ENCODE data around the gene TNFAIP8L1. TPM values are rescaled to one million over a fixed set of nuclear protein-coding genes. Genes with fewer than 3 reads are reported as not detected.
A peak's percentile ranks its signal among the peaks of the same experiment; 100 is the strongest.

Gene TNFAIP8L1
- total RNA-seq, 2 donors from 2014 or later = 4.0 to 6.2 TPM

DNA sequence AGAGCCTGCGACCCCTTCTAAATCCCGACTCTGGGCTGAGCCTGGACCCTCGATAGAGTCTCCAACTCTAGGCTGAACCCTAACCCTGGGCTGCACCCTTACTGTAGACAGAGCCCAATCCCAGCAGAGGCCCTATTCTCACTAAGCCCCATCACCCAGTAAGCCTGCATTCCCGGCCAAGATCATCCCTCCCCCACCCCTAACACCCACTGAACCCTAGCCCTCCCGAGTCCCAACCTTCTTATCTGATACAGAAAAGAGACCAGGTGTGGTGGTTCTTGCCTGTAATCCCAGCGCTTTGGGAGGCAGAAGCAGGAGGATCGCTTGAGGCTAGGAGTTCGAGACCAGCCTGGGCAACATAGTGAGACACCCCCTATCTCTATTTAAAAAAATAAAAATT lies 2.6 kb upstream of the TNFAIP8L1 start:
- Histone ChIP-seq H3K4me3 (peak overlapping the region in 1 of 2 donors; percentile 26), H3K4me1 (replicated peaks) (no peaks in the 10 kb centered on the region), H3K27me3 (replicated peaks; ENCODE audit: insufficient read depth) (no peaks in the 10 kb centered on the region), H3K27ac (no peak overlapping the region), H3K9me3 (no peaks in the 10 kb centered on the region), H3K36me3 (no peaks in the 10 kb centered on the region)
- WGBS = 64% methylated on average over 8 of the region's 8 CpGs
- intact Hi-C loops (cut with DNase I) = loop anchor here (5.0 kb wide), 2 partner anchors 59 to 86 kb away; partner anchors contain the start of gene DPP9
- DNase-seq (ENCODE audit: low spot score) = no peak
- TF ChIP-seq, protein P1, sequence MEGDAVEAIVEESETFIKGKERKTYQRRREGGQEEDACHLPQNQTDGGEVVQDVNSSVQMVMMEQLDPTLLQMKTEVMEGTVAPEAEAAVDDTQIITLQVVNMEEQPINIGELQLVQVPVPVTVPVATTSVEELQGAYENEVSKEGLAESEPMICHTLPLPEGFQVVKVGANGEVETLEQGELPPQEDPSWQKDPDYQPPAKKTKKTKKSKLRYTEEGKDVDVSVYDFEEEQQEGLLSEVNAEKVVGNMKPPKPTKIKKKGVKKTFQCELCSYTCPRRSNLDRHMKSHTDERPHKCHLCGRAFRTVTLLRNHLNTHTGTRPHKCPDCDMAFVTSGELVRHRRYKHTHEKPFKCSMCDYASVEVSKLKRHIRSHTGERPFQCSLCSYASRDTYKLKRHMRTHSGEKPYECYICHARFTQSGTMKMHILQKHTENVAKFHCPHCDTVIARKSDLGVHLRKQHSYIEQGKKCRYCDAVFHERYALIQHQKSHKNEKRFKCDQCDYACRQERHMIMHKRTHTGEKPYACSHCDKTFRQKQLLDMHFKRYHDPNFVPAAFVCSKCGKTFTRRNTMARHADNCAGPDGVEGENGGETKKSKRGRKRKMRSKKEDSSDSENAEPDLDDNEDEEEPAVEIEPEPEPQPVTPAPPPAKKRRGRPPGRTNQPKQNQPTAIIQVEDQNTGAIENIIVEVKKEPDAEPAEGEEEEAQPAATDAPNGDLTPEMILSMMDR (IDR thresholded peaks at IDR 0.05) = no peak
- no peak for TF ChIP-seq POLR2AphosphoS5 (IDR thresholded peaks at IDR 0.05)
- TF ChIP-seq POLR2A (IDR thresholded peaks at IDR 0.05) = no peak

DNA sequence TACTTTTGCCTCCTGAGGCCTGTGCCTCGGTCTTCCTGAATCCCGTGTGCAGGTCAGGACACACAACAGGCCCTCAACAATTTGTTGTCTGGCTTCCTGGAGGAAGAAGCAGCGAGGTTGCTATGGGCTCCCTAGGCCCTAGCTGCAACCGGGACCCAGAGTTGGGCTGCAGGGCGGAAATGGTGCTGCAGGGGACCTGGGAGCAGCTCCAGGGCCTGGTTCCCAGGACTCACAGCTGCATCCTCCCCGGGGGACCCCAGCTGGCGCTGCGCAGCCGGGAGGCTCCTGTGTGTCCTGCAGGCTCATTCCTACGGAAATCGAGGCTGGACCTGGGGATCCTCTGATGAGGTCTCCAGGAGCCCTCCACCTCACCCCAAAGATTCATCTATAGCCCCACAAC lies 999 bp upstream of the TNFAIP8L1 start:
- H3K4me1 ChIP-seq (replicated peaks) = no peaks in the 10 kb centered on the region
- no peaks in the 10 kb centered on the region for H3K36me3 ChIP-seq
- no peak for DNase-seq (ENCODE audit: low spot score)
- 82% methylated on average over 10 of the region's 11 CpGs for WGBS
- H3K27ac ChIP-seq = no peak overlapping the region
- no peak for TF ChIP-seq POLR2AphosphoS5 (IDR thresholded peaks at IDR 0.05)
- no peak for TF ChIP-seq POLR2A (IDR thresholded peaks at IDR 0.05)
- TF ChIP-seq, protein P1 (IDR thresholded peaks at IDR 0.05) = no peak
- no peaks in the 10 kb centered on the region for H3K9me3 ChIP-seq
- H3K27me3 ChIP-seq (replicated peaks; ENCODE audit: insufficient read depth) = no peaks in the 10 kb centered on the region
- no peak overlapping the region for H3K4me3 ChIP-seq
- intact Hi-C loops (cut with DNase I) = loop anchor here (5.0 kb wide), 2 partner anchors 61 to 84 kb away; partner anchors contain the start of gene DPP9

DNA sequence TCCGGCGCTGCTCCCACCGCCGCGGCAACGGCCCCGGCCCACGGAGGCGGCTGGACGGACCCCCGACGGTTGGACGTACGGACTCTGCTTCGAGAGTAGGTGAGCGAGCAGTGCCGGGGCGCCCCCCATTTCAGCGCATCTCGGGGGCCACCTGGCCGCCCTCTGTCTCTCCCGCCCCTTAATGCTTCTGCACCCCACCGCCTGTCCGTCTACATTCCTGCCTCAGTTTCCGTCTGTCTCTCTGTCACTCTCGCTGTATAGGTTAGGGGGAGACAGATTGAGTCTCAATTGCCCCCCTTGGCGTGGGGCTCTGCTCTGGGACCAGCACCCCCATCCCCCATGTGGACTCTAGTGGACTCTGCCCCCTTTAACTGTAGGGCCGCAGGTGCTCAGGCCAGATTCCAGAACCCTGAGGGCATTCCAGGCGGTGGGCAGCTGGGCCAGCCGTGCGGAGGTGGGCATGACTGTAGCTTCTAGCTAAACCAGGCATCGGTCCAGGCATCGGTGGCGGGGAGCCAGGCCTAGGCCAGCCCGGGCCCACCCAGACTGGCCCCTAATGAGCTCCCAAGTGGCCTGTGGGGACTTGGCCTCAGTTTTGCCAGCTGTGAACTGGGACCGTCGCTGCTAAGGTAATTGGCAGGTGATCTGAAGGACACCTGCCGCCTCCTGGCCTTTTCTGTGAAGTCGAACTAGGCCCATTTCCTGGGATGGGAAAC lies 373 bp downstream of the TNFAIP8L1 start:
- WGBS = 15% methylated on average over 27 of the region's 39 CpGs
- no peaks in the 10 kb centered on the region for H3K4me1 ChIP-seq (replicated peaks)
- H3K27me3 ChIP-seq (replicated peaks; ENCODE audit: insufficient read depth) = no peaks in the 10 kb centered on the region
- H3K36me3 ChIP-seq = no peaks in the 10 kb centered on the region
- no peak for DNase-seq (ENCODE audit: low spot score)
- peak overlapping the region; percentile 39 to 52 for H3K4me3 ChIP-seq
- H3K27ac ChIP-seq = peak overlapping the region in 1 of 2 donors; percentile 50
- TF ChIP-seq POLR2AphosphoS5 (IDR thresholded peaks at IDR 0.05) (no peak), POLR2A (IDR thresholded peaks at IDR 0.05) (no peak)
- TF ChIP-seq, protein P1 (IDR thresholded peaks at IDR 0.05) = no peak
- intact Hi-C loops (cut with DNase I) = loop anchor here (5.0 kb wide), 2 partner anchors 62 to 83 kb away; partner anchors contain the start of gene DPP9
- no peaks in the 10 kb centered on the region for H3K9me3 ChIP-seq

DNA sequence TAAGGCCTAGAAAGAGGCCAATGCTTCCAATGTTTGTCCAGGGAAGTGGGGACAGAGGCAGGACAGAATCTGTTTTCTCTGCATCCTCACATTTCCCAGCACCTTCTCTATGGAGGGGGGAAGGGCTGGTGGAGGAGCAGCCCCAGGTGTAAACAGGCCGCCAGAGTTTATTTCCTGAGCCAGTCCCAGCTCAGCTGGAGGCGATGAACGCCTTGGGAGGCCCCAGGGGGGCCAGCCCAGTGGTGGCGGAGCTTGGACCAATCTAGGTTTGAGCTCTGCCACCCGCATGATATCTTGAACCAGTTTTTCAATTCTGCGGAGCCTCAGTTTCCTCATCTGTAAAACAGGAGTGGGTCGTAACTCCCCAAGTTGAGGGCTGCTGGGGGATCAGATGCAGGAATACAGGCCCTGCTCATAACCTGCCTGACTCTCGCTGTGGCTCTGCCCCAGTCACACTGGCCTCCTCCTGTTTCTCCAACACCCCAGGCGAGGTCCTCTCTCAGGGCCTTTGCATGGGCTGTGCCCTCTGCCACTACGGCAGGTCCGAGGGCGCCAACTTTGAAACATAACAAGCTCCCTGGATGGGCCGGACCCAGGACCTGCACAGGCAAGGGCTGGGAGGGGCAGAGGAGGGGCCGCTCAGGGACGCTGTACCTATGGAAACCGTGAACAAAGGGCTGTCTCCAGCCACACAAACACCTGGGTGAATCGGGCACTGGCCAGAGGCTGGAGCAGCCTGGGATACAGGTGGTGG lies 1.1 kb downstream of the TNFAIP8L1 start:
- H3K27me3 ChIP-seq (replicated peaks; ENCODE audit: insufficient read depth) = no peaks in the 10 kb centered on the region
- no peak for DNase-seq (ENCODE audit: low spot score)
- H3K4me3 ChIP-seq = peak overlapping the region; percentile 39 to 52
- H3K27ac ChIP-seq = peak overlapping the region in 1 of 2 donors; percentile 50
- intact Hi-C loops (cut with DNase I) = no loop called here
- no peaks in the 10 kb centered on the region for H3K36me3 ChIP-seq
- H3K9me3 ChIP-seq = no peaks in the 10 kb centered on the region
- TF ChIP-seq, protein P1 (IDR thresholded peaks at IDR 0.05) = no peak
- TF ChIP-seq POLR2A (IDR thresholded peaks at IDR 0.05) (no peak), POLR2AphosphoS5 (IDR thresholded peaks at IDR 0.05) (no peak)
- no peaks in the 10 kb centered on the region for H3K4me1 ChIP-seq (replicated peaks)
- 61% methylated on average over 17 of the region's 17 CpGs for WGBS
